K562 (cell line): ENCODE results near the gene PDZK1IP1. TPM values are rescaled to one million over a fixed set of nuclear protein-coding genes. Genes with fewer than 3 reads are reported as not detected.

ENCODE experiments used
- BRCA1 ChIP-seq, 2 experiments: fragments of 450-650 bp in 1 of 2; sonication (generic) in 1 of 2; formaldehyde crosslinking in 1 of 2; IDR thresholded peaks; 2 replicates each; pipeline versions ENCODE4 v1.5.0 to v1.6.1; 2017 to 2020; ENCODE audit warnings: mild to moderate bottlenecking in 1 of 2, missing genetic modification reagents in 1 of 2
- CBX5 ChIP-seq: IDR thresholded peaks from 2 replicates; pipeline ENCODE4 v1.6.1; 2014; ENCODE audit warnings: low read depth, borderline replicate concordance
- CC2D1A ChIP-seq: fragments of 450-650 bp; IDR thresholded peaks from 2 replicates; pipeline ENCODE4 v1.6.1; 2017; ENCODE audit warnings: mild to moderate bottlenecking
- E2F3 ChIP-seq: fragments of 250-450 bp; sonication (Bioruptor Pico); IDR thresholded peaks from 2 replicates; pipeline ENCODE4 v1.4.0; 2020; ENCODE audit warnings: mild to moderate bottlenecking
- GTF2B ChIP-seq: IDR thresholded peaks from 2 replicates; pipeline ENCODE4 v1.6.1; 2011; ENCODE audit not compliant: insufficient read length; ENCODE audit errors: extremely low read depth
- GTF2E2 ChIP-seq: fragments of 200-800 bp; sonication (Bioruptor generic); IDR thresholded peaks from 2 replicates; pipeline ENCODE4 v1.6.1; 2016; ENCODE audit warnings: missing genetic modification characterization, missing compliant biosample characterization
- HMBOX1 ChIP-seq: sonication (generic); IDR thresholded peaks from 2 replicates; pipeline ENCODE4 v1.6.1; 2016
- JUND ChIP-seq, 2 experiments: IDR thresholded peaks; 2 replicates in 1 of 2; 3 replicates in 1 of 2; pipeline ENCODE4 v1.6.1; 2011; ENCODE audit warnings: borderline replicate concordance in 2 of 2, low read depth in 2 of 2, low read length in 2 of 2, improper control_type of control experiment in 1 of 2, missing biosample characterization in 1 of 2, missing genetic modification characterization in 1 of 2, missing genetic modification reagents in 1 of 2
- NFIC ChIP-seq: fragments of 450-650 bp; IDR thresholded peaks from 2 replicates; pipeline ENCODE4 v1.6.1; 2017; ENCODE audit warnings: mild to moderate bottlenecking, inconsistent platforms
- POLR2B ChIP-seq: fragments of 450-650 bp; IDR thresholded peaks from 2 replicates; pipeline ENCODE4 v1.6.1; 2018; ENCODE audit warnings: low read depth; ENCODE audit not compliant: partially characterized antibody
- POLR2G ChIP-seq: fragments of 200-400 bp; formaldehyde crosslinking; IDR thresholded peaks from 2 replicates; pipeline ENCODE4 v1.6.1; 2017; ENCODE audit warnings: low read depth, mild to moderate bottlenecking, antibody characterized with exemption, low read length, moderate library complexity
- REST ChIP-seq, 2 experiments: fragments of 450-650 bp; formaldehyde crosslinking in 1 of 2; IDR thresholded peaks; 2 replicates each; pipeline versions ENCODE4 v1.4.0 to v1.6.1; 2014 to 2020; ENCODE audit warnings: mild to moderate bottlenecking in 2 of 2, borderline replicate concordance in 1 of 2, low read depth in 1 of 2
- RFX1 ChIP-seq: fragments of 450-650 bp; IDR thresholded peaks from 2 replicates; pipeline ENCODE4 v1.6.1; 2016; ENCODE audit warnings: mild to moderate bottlenecking, moderate library complexity
- ZBTB9 ChIP-seq: fragments of 450-650 bp; formaldehyde crosslinking; IDR thresholded peaks from 2 replicates; pipeline ENCODE4 v1.4.0; 2020; ENCODE audit warnings: mild to moderate bottlenecking, moderate library complexity
- ZNF41 ChIP-seq: fragments of 250-450 bp; sonication (Bioruptor Pico); conservative IDR thresholded peaks from 2 replicates; pipeline ENCODE4 v1.4.0; 2020; ENCODE audit warnings: mild to moderate bottlenecking
- polyA plus RNA-seq, 8 experiments: library from polyadenylated mRNA; depleted of rRNA in 4 of 8; stranded (reverse) in 5 of 8; unstranded in 3 of 8; fragments of >200 nt; fragmentation: Nextera tagmentation in 2 of 8; fragmentation: Illumina TruSeq in 1 of 8; extraction: Ambion mirVana in 2 of 8; extraction: Trizol in 1 of 8; gene quantifications; 2 replicates each; pipeline versions ENCODE4 v1.2.1 to v1.2.3, GENCODE V29; 2011 to 2014; ENCODE audit warnings: inconsistent platforms in 1 of 8, missing spikeins in 1 of 8
- total RNA-seq, 7 experiments: library from RNA; depleted of rRNA in 6 of 7; stranded (reverse); fragments of >200 nt in 6 of 7; fragmentation: Illumina TruSeq in 2 of 7; extraction: Trizol in 2 of 7; gene quantifications; 2 replicates each; pipeline versions ENCODE4 v1.2.1 to v1.2.3, GENCODE V29; 2011 to 2021; ENCODE audit warnings: low replicate concordance in 1 of 7

The PDZK1IP1 gene
- total and polyA plus RNA-seq, 9 of the 15 experiments (the other 6 are each of a cell fraction or from before 2014, with no cell fraction given) = 0.17 to 0.68 (median 0.53) TPM; not detected in 2

- TF ChIP-seq GTF2B (no peak), ZBTB9 (CRISPR knock-in tag) (peak; percentile 99), GTF2E2 (tag) (peak; percentile 86), REST (IDR thresholded peaks at IDR 0.05; ENCODE audit: borderline replicate concordance) (peak; percentile 51; the same call in 1 of the 2 replicates), REST (CRISPR knock-in tag; IDR thresholded peaks at IDR 0.05; ENCODE audit: low read depth) (peak; percentile 84), CBX5 (peak; percentile 57; the same call in 1 of the 2 replicates), POLR2G (peak; percentile 63; the same call in 1 of the 2 replicates), POLR2B (no peak), ZNF41 (CRISPR knock-in tag) (peak; percentile 94), CC2D1A (peak; percentile 100), HMBOX1 (0 out of 2 replicates have a peak, but pooled peaks have one; percentile 16), JUND (IDR thresholded peaks at IDR 0.05; ENCODE audit: borderline replicate concordance, low read depth, low read length) (peak; percentile 87), JUND (tag; IDR thresholded peaks at IDR 0.05; ENCODE audit: borderline replicate concordance, low read depth, low read length) (no peak; the same call in 2 of the 3 replicates), NFIC (peak; percentile 100), BRCA1 (IDR thresholded peaks at IDR 0.05) (no peak), BRCA1 (CRISPR knock-in tag; IDR thresholded peaks at IDR 0.05) (no peak), RFX1 (no peak), E2F3 (CRISPR knock-in tag) (peak; percentile 97)
Measured at GRCh38 chr1:47181095-47181954, 8.5 kb downstream of the PDZK1IP1 start (continued).
